ENCODE data around the gene GNB5. TPM values are rescaled to one million over a fixed set of nuclear protein-coding genes. Genes with fewer than 3 reads are reported as not detected.

Gene GNB5
- total RNA-seq, 1 experiment from 2014 or later, result 23.9 TPM

DNA sequence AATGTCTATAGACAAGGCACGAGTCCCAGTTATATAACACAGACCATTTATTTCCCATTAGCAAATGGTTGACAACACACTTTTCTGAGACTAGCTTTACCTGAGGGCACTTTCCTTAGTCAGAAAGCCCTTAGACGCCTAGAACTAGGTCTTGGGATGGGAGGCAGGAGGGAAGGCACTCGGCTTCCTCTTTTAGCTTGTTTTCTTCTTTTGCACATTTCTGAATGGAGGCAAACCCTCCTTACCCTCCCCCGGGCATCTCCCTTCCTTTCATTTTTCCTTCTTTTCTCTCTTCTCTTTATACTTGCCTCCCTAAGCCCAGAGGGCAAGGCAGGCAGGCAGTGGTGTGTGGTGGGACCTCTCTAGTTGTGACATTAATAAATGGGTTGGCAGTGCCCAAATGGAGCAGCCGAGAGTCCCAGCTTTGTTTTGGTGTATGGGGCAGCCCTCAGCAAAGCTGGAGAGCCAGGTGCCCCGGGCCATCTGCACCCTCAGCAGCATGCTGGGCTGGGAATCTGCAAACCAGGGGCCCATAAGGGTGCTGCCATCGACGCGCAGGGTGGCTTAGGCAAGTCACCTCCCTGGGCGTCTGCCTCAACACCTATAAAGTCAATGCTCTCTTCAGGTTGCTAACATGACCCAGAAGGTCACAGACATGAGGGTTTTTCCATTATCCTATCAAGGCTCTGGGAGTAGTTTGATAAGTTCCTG, 57.5 kb downstream of the GNB5 start:
- H3K4me3 ChIP-seq (ENCODE audit: insufficient read depth, low read depth, low read length), result no peak overlapping the region
- H3K36me3 ChIP-seq (replicated peaks; ENCODE audit: control insufficient read depth, insufficient read depth, low read length), result no peaks in the 10 kb centered on the region; the same call in 1 of the 2 replicates
- no peak for DNase-seq
- no peaks in the 10 kb centered on the region for H3K27me3 ChIP-seq (ENCODE audit: control insufficient read depth, insufficient read depth, low read length)

DNA sequence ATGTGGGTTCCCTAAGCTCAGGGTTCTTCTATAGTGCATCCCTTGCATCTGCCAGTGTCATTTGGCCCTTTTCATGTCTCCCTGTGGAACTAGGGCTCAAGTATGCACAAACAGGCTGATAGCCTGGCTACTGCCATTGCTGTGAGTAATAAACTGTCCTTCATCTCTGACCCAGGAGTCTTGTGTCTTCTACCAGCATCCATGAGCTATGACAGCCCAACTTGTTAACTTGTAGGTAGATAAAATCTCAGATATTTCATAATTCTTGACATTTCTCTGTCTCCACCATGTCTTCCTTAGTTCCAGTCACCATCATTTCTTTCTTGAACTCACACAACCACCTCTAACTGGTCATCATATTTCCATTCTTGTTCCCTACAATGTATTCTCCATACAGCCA, 59.1 kb downstream of the GNB5 start:
- Histone ChIP-seq H3K27me3 (ENCODE audit: control insufficient read depth, insufficient read depth, low read length) (no peaks in the 10 kb centered on the region), H3K4me3 (ENCODE audit: insufficient read depth, low read depth, low read length) (no peak overlapping the region), H3K36me3 (replicated peaks; ENCODE audit: control insufficient read depth, insufficient read depth, low read length) (no peaks in the 10 kb centered on the region; the same call in 1 of the 2 replicates)
- DNase-seq, result no peak

DNA sequence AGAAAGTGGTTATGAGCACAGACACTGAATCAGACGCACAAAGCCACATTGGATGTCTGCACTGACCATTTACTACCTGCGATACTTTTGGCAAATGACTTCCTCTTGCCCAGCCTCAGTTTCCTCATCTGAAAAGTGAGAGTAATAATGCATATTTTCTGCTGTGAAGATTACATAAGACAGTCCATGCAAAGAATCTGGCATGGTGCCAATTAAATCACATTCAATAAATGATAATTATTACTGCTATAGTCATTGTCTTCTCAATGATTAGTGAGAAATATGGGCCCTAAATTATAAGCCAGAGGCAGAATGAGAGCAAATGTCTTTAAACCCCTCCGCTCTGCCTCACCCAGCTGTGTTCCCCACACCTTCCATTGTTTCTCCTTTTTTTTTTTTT, 62.6 kb downstream of the GNB5 start:
- Histone ChIP-seq H3K4me3 (ENCODE audit: insufficient read depth, low read depth, low read length) (no peak overlapping the region), H3K27me3 (ENCODE audit: control insufficient read depth, insufficient read depth, low read length) (no peaks in the 10 kb centered on the region), H3K36me3 (replicated peaks; ENCODE audit: control insufficient read depth, insufficient read depth, low read length) (no peaks in the 10 kb centered on the region; the same call in 1 of the 2 replicates)
- DNase-seq, result no peak

DNA sequence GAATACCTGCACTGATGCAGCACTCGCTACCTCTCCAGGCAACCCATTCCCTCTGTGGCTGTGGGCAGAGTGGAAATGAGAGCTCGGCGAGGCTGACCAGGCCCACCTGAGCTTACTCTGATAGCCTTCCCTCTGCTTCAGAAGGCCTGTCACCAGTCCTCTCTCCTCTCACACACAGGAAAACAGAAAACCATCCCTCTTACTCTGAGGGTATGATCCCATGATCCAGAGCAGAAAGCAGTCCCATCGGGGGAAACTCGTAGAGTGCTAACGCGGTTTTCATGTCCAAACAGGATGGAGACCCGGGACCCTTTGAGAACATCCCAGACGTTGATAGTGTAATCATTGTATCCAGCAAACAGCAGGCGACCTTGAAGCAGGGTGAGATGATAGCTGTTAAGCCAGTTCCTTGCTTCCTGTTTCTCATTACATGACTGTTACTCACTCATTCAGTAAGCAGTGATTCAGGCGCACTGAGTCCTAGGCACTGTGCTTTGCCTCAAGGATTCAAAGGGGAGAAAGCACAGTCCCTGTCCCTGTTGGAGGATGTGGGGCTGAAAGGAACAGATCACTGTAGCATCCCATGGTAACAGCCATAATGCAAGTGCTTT, 66.8 kb downstream of the GNB5 start:
- Histone ChIP-seq H3K27me3 (ENCODE audit: control insufficient read depth, insufficient read depth, low read length) (no peaks in the 10 kb centered on the region), H3K36me3 (replicated peaks; ENCODE audit: control insufficient read depth, insufficient read depth, low read length) (no peaks in the 10 kb centered on the region), H3K4me3 (ENCODE audit: insufficient read depth, low read depth, low read length) (no peak overlapping the region)
- no peak for DNase-seq

DNA sequence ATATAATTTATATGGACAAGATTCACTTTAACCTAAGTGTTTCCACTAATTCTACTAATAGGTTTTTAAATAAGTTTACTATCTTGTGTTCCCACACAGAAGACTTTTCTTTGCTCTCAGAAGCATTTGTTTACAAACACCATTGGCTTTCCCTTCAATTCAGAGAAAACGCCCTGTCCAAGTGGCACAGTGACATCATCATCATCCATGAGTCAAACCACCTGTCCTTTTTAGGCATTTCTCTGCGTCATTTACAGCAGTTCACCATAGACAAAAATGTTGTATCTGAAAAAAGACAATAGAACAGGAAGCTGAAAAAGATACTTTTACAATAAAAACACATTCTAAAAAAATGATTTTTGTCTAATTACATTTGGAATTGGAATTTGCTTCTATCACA, 69.3 kb downstream of the GNB5 start:
- no peak for DNase-seq
- Histone ChIP-seq H3K27me3 (ENCODE audit: control insufficient read depth, insufficient read depth, low read length) (no peaks in the 10 kb centered on the region), H3K36me3 (replicated peaks; ENCODE audit: control insufficient read depth, insufficient read depth, low read length) (no peaks in the 10 kb centered on the region), H3K4me3 (ENCODE audit: insufficient read depth, low read depth, low read length) (no peak overlapping the region)

DNA sequence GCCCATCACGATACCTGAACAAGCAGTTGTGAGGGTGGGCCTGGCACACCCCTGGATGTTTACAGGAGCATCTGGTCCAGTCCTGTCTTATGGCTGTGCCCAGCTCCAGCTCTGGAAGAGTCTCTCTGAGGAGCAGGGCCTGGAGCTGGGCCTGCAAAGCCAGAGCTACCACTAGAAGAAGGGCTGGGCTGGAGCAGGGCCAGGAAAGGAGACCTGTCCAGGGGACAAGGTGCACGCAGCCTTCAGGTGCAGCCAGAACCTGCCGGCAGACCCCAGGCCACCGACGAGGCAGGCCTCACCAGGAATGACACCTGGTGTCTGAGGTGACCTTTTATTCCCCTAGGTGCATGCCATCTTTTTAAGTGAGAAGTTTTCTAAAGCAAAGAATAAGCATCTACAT, 70.2 kb downstream of the GNB5 start:
- H3K4me3 ChIP-seq (ENCODE audit: insufficient read depth, low read depth, low read length), result no peak overlapping the region

DNA sequence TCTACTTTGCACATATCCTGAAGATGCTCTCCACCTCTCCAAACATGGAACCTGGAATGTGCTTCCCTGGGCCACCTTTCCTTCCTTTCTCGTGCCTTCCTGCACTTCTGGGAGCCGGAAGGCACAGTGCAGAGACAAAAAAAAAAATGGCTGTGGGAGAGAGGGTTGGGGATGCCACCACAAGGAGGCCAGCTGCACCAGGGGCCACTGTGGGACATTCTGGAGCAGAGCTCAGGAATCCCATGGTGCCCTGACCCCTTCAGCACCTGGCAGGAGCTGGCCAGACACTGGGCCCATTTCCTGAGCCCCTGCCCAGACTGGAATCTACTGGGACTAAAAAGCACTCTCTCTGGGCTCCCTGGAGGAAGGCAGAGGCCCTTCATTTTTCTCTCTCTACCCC, 70.7 kb downstream of the GNB5 start:
- no peaks in the 10 kb centered on the region for H3K27me3 ChIP-seq (ENCODE audit: control insufficient read depth, insufficient read depth, low read length)
- peak; percentile 48 for DNase-seq
- no peaks in the 10 kb centered on the region for H3K36me3 ChIP-seq (replicated peaks; ENCODE audit: control insufficient read depth, insufficient read depth, low read length)
- no peak overlapping the region for H3K4me3 ChIP-seq (ENCODE audit: insufficient read depth, low read depth, low read length)

More for the DNA sequence above, 70.2 kb downstream of the GNB5 start:
- H3K27me3 ChIP-seq (ENCODE audit: control insufficient read depth, insufficient read depth, low read length), result no peaks in the 10 kb centered on the region
- DNase-seq, result no peak
- H3K36me3 ChIP-seq (replicated peaks; ENCODE audit: control insufficient read depth, insufficient read depth, low read length), result no peaks in the 10 kb centered on the region

DNA sequence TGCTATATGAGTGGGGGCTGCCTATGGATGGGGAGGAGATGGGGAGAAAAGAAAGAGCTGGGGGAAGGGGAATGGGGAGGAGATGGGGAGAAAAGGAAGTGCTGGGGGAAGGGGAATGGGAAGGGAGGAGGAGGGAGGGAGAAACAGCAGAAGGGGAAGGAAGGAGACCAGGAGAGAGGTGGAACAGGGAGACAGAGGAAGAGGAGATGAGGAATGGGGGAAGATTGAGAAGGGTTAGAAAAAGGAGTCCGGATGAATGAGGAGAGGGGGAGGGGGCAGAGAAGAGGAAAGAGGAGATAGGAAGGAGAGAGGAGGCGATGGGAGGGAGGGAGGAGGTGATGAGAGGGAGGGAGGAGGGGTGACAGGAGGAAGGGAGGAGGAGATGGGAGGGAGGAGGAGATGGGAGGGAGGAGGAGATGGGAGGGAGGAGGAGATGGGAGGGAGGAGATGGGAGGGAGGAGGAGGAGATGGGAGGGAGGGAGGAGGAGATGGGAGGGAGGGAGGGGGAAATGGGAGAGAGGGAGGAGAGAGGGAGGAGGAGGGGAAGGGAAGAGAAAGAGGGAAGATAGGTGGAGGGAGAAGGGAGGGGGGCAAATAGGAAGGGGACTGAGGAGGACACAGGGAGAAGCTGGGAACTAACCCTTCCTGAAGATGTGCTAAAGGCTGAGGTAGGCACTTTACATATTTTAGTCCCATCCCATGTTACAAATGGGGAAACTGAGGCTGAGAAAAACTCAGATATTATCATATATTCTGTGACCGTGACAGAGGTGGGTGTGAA, 72.0 kb downstream of the GNB5 start:
- Histone ChIP-seq H3K27me3 (ENCODE audit: control insufficient read depth, insufficient read depth, low read length) (no peaks in the 10 kb centered on the region), H3K36me3 (replicated peaks; ENCODE audit: control insufficient read depth, insufficient read depth, low read length) (no peaks in the 10 kb centered on the region), H3K4me3 (ENCODE audit: insufficient read depth, low read depth, low read length) (no peak overlapping the region)
- DNase-seq, result peak; percentile 48

DNA sequence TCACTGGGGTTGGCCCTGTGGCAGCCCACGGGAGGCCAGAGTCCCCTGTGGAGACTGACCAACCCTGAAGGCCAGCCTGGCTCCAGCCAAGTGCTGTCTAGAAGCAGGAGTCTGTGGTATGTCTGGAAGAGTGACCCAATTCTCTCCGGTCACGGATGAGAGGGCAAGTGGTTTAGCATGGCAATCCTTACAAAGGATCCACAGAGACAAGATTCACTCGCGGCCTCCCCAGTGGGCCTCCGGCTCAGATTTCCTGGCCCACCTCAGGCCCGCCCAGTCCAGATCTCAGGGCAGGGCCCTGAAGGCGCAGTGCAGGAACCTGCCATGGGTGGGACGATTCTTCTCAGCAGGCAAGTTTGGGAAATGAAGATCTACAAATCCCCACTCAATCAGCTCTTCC, 73.6 kb downstream of the GNB5 start:
- DNase-seq, result no peak
- no peaks in the 10 kb centered on the region for H3K36me3 ChIP-seq (replicated peaks; ENCODE audit: control insufficient read depth, insufficient read depth, low read length)
- H3K27me3 ChIP-seq (ENCODE audit: control insufficient read depth, insufficient read depth, low read length), result no peaks in the 10 kb centered on the region
- H3K4me3 ChIP-seq (ENCODE audit: insufficient read depth, low read depth, low read length), result no peak overlapping the region

DNA sequence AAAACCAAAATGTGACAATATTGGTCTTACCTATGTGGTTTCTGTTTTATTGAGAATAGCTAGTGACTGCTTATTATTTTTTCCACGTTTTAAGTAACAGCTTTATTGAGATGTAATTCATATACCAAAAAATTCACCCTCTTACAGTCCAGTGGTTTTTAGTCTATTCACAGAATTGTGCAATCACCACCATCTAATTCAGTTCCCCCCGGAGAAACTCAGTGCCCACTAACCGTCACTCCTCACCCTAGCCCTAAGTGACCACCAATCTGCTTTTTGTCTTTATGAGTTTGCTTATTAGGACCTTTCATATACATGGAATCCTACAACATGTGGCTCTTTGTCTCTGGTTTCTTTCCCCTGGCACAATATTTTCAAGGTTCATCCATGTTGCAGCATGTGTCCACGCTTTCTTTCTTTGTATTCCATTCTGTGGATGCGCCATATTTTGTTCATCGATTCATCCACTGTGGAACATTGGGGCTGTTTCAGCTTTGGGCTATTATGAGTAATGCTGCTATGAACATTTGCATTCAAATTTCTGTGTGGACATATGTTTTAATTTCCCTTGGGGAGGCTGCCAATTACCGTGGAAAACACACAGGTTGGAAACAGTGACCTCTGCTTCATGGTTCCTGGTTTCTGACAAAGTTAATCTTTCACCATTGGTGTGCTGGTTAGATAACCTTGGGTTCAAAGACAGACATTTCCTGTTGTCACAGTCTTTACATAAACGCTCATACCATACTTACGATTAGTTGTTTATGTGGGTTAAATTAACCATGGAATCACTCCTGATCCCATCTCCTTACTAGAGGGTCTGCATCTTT, 75.4 kb downstream of the GNB5 start:
- H3K4me3 ChIP-seq (ENCODE audit: insufficient read depth, low read depth, low read length), result no peak overlapping the region

DNA sequence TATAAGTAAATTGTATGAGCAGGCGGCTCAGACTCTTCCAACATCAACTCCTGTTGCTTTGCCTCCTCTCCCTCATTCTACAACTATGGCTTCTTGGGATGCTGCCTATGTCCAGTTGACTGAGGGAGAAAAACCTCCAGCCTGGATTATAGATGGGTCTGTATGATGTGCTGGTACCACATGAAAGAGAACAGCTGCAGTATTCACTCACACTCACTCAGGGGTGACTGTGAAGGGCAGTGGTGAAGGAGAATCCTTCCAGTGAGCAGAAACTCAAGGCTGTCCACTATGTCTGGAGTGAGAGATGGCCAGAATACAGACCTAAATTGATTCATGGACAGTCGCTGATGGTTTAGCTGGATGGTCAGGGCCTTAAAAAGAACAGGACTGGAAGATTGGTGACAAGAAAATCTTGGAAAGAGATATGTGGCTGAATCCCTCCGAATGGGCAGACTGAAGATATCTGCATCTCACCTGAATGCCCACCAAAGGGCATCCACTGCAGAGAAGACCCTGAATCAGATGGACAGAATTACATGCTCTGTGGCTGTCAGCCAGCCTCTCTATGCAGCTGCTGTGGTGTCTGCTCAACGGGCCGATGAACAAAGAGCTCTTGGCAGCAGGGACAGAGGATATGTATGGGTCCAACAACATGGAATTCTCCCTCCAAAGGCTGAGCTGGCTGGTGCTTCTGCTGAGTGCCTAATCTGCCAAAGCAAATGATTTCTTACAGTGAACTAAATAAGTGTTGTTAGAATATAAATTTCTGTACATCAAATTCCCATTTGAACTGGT, 76.7 kb downstream of the GNB5 start:
- Histone ChIP-seq H3K36me3 (replicated peaks; ENCODE audit: control insufficient read depth, insufficient read depth, low read length) (no peaks in the 10 kb centered on the region), H3K4me3 (ENCODE audit: insufficient read depth, low read depth, low read length) (no peak overlapping the region), H3K27me3 (ENCODE audit: control insufficient read depth, insufficient read depth, low read length) (no peaks in the 10 kb centered on the region)
- peak; percentile 31 for DNase-seq

More for the DNA sequence above, 75.4 kb downstream of the GNB5 start:
- Histone ChIP-seq H3K36me3 (replicated peaks; ENCODE audit: control insufficient read depth, insufficient read depth, low read length) (no peaks in the 10 kb centered on the region), H3K27me3 (ENCODE audit: control insufficient read depth, insufficient read depth, low read length) (no peaks in the 10 kb centered on the region)
- peak; percentile 6 for DNase-seq

DNA sequence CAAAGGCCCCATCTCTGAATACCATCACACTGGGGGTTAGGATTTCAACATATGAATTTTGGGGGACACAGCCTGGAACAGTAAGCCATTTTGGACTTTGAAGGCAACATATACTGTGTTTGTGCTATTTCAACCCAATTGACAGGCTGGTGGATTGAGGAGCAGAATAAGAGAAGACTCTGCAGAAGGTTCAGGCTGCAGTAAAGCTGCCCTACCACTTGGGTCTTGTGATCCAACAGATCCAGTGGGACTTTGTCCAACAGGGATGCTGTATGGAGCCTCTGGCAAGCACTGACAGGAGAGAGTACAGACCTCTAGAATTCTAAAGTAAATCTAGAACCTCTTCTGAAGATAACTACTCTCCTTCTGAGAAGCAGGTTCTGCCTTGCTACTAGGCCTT, 77.5 kb downstream of the GNB5 start:
- no peaks in the 10 kb centered on the region for H3K36me3 ChIP-seq (replicated peaks; ENCODE audit: control insufficient read depth, insufficient read depth, low read length)
- DNase-seq, result peak; percentile 12
- no peaks in the 10 kb centered on the region for H3K27me3 ChIP-seq (ENCODE audit: control insufficient read depth, insufficient read depth, low read length)
- H3K4me3 ChIP-seq (ENCODE audit: insufficient read depth, low read depth, low read length), result no peak overlapping the region

DNA sequence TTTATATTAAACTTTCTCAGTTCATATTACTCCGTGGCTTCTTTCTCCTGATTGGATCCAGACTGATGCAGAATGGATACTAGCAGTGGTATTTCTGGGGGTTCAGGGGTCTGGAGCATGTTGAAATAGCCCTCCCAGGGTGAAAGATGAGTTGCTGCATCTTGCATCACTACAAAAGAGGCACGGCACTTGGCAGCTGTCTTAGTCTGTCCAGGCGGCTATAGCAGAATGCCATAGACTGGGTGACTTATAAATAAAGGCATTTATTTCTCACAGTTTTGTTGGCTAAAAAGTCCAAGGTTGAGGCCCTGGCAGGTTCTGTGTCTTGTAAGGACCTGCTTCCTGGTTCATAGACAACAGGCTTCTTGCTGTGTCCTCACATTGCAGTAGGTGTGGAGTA, 78.0 kb downstream of the GNB5 start:
- Histone ChIP-seq H3K4me3 (ENCODE audit: insufficient read depth, low read depth, low read length) (no peak overlapping the region), H3K27me3 (ENCODE audit: control insufficient read depth, insufficient read depth, low read length) (no peaks in the 10 kb centered on the region), H3K36me3 (replicated peaks; ENCODE audit: control insufficient read depth, insufficient read depth, low read length) (no peaks in the 10 kb centered on the region)
- DNase-seq, result peak; percentile 9

Measured in H7 (cell line).